SJCRH30 (cell line): ENCODE measurements around the gene PLCD1. TPM values are rescaled to one million over a fixed set of nuclear protein-coding genes. Genes with fewer than 3 reads are reported as not detected.

ENCODE experiments used
- DNase-seq, 2 experiments: peaks; one replicate each; pipeline ENCODE4 v3.0.0-alpha.2; 2015 to 2020
- H3K27ac ChIP-seq: fragments of 250-450 bp; sonication (Bioruptor Pico); 2 replicates; pipeline ENCODE4 v1.5.1; 2020; ENCODE audit warnings: mild to moderate bottlenecking, moderate library complexity
- H3K27me3 ChIP-seq: fragments of 250-450 bp; sonication (Bioruptor Pico); 2 replicates; pipeline ENCODE4 v1.5.1; 2020; ENCODE audit warnings: mild to moderate bottlenecking, moderate library complexity
- H3K36me3 ChIP-seq: fragments of 250-450 bp; sonication (Bioruptor Pico); 2 replicates; pipeline ENCODE4 v1.5.1; 2020; ENCODE audit warnings: mild to moderate bottlenecking, moderate library complexity
- H3K4me1 ChIP-seq: fragments of 250-450 bp; sonication (Bioruptor Pico); 2 replicates; pipeline ENCODE4 v1.5.1; 2020; ENCODE audit warnings: mild to moderate bottlenecking, moderate library complexity
- H3K4me3 ChIP-seq: fragments of 250-450 bp; sonication (Bioruptor Pico); 2 replicates; pipeline ENCODE4 v1.5.1; 2020; ENCODE audit warnings: mild to moderate bottlenecking, moderate library complexity
- H3K9me3 ChIP-seq: fragments of 250-450 bp; sonication (Bioruptor Pico); replicated peaks from 2 replicates; pipeline ENCODE4 v1.5.1; 2020; ENCODE audit warnings: mild to moderate bottlenecking, moderate library complexity
- total RNA-seq: library from RNA; depleted of rRNA; stranded (reverse); fragments of >200 nt; shearing (Covaris generic); gene quantifications from 2 replicates; pipeline ENCODE4 v1.2.3, GENCODE V29; 2014; rRNA removed

The PLCD1 gene
- total RNA-seq, 1 experiment from 2014 or later: 1.3 TPM

DNA sequence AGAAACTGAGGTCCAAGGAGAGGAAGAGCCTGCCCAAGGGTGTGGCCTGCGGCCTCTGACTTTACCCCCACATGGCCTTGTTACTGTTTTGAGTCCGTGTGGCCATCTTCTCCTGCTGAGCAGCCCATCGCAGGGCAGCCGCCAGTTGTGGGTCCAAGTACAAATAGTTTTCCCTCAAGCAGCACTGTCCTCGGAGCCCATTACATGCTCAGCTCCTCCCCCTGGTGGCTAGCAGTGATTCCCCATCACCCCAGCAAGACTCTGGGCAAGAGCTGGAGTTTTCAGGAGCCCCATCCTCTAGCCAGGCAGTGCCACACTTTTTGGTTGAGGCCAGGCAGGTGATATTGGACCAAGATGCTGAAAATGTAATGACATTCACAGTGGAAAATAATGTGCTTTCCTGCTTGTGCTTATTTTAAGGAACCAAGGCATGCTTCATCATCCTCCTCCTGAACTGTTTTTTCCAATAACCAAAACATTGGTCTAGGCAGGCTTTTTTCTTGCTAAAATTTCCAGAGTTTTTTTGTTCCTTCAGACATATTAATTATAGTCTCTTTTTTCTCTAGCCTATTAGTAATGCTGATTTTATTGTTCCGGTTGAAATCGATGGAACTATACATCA lies 62.1 kb downstream of the PLCD1 start:
- Histone ChIP-seq H3K9me3 (no peaks in the 10 kb centered on the region), H3K4me1 (peaks cover 28% of the 10 kb centered on the region), H3K27ac (no peak overlapping the region), H3K36me3 (no peaks in the 10 kb centered on the region), H3K27me3 (no peaks in the 10 kb centered on the region), H3K4me3 (no peak overlapping the region)
- DNase-seq: peak; percentile 42 to 65

- DNase-seq: no peak
- no peaks in the 10 kb centered on the region for H3K27me3 ChIP-seq
- H3K36me3 ChIP-seq: no peaks in the 10 kb centered on the region
- no peak overlapping the region for H3K4me3 ChIP-seq
- peaks cover 31% of the 10 kb centered on the region for H3K4me1 ChIP-seq
- H3K27ac ChIP-seq: no peak overlapping the region
- no peaks in the 10 kb centered on the region for H3K9me3 ChIP-seq
These were observed 64.7 kb downstream of the PLCD1 start for GRCh38 chr3:37964716-37965115.

- Histone ChIP-seq H3K4me1 (peaks cover 25% of the 10 kb centered on the region), H3K9me3 (no peaks in the 10 kb centered on the region), H3K27ac (no peak overlapping the region), H3K27me3 (no peaks in the 10 kb centered on the region), H3K36me3 (no peaks in the 10 kb centered on the region), H3K4me3 (no peak overlapping the region)
- DNase-seq: no peak
These were observed 65.3 kb downstream of the PLCD1 start for GRCh38 chr3:37964146-37964545.

DNA sequence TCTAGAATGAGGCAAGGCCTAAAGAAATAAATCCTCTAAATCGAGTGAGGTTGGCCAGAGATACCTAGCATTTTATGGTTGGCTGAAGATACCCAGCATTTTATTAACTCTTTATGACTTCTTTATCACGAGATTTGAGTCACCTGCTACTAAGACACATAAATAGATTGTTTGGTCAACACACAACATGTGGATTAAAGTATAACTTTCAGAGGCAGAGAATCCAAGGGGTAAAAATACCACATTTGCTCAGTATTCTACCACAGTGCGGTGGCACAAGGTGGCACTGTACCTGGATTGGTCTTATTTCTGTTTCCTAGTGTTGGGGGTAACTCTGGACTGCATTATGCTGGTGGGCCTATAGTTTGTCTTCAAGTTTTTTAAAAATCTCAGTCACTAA lies 65.8 kb downstream of the PLCD1 start:
- no peak overlapping the region; the same call in 1 of the 2 replicates for H3K27ac ChIP-seq
- no peak for DNase-seq

DNA sequence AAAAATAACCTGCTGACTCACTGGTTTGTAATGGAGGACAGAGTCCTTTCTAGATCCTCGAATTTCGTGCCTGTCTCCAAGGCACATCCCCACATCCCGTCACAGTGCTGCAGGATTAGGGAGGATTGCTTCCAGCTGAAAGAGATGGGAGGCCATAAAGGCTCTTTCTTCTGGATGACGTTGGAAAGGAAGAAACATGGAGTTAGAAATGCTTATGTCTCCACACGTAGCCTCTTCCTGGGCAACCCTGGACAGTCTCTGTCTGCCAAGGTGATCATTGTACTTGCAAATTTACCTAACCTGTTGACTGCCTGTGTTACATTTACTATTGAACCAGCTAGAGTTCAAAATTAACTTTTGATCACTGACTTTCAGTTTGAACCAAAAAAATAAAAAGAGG lies 66.4 kb downstream of the PLCD1 start:
- peaks cover 19% of the 10 kb centered on the region for H3K4me1 ChIP-seq
- H3K36me3 ChIP-seq: no peaks in the 10 kb centered on the region
- H3K4me3 ChIP-seq: no peak overlapping the region
- H3K27me3 ChIP-seq: no peaks in the 10 kb centered on the region
- peak in 1 of 2 experiments; percentile 25 for DNase-seq
- H3K27ac ChIP-seq: peak overlapping the region; percentile 36
- H3K9me3 ChIP-seq: no peaks in the 10 kb centered on the region

More for the DNA sequence above, 65.8 kb downstream of the PLCD1 start:
- H3K36me3 ChIP-seq: no peaks in the 10 kb centered on the region
- no peaks in the 10 kb centered on the region for H3K9me3 ChIP-seq
- no peak overlapping the region for H3K4me3 ChIP-seq
- no peaks in the 10 kb centered on the region for H3K27me3 ChIP-seq
- H3K4me1 ChIP-seq: peaks cover 20% of the 10 kb centered on the region

DNA sequence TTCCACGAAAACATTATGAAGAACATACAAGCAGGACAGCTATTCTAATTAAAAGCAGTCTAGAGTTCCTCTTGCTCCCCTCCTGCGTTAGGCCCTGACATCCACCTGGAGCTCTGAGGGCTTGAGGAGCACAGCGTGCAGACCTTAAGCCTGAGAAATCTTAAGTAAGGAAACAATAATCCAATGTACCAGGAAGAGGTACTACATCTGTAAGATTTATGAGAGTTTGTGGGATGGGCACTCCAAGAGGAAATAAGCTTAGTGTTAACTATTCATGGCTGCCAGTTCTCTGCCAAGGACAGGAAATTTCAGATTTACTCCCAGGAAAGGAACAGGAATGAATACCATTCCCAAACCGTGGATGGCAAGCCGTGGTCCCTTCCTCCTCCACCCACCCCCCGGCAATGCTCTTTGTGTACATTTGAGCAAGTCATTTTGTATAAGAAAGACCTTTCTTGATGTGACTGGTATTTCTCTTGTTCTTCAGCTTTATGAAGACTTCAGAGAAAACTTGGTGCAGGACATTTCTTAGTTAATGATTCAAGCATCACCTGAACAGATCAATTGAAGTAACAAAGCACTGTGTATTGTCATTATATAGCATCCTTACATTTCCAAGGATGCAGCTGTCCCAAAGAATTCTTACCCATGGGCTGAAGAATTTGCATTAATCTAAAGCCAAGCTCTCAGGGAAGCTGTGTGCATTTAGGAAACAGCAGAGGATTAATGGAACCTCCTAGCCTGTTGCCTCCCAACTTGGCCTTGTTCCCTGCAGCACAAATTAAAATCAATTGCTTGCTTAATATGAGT lies 67.6 kb downstream of the PLCD1 start:
- Histone ChIP-seq H3K36me3 (no peaks in the 10 kb centered on the region), H3K27ac (peak overlapping the region; percentile 36), H3K4me1 (peaks cover 19% of the 10 kb centered on the region), H3K9me3 (no peaks in the 10 kb centered on the region), H3K27me3 (no peaks in the 10 kb centered on the region), H3K4me3 (no peak overlapping the region)
- DNase-seq: no peak

DNA sequence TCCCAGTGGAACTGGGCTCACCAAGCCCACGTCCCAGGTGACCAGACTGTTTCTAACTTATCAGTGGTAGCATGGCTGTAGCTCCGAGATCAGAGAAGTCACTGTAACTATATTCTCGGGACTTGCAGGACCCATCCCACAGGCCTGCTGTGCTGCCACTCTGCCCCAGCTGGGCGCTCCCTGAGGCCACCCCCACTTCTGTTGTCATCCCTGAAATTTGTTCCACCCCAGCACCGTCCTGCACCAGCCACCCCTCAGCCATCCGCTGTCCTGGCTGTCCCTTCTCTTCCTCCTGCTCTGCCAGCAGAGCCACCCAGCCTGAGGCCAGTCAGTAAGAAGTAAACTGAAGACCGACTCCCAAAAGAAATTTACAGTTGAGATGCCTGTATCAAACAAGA lies 71.9 kb downstream of the PLCD1 start:
- no peak overlapping the region for H3K4me3 ChIP-seq
- no peaks in the 10 kb centered on the region for H3K36me3 ChIP-seq
- no peaks in the 10 kb centered on the region for H3K27me3 ChIP-seq
- H3K9me3 ChIP-seq: no peaks in the 10 kb centered on the region
- DNase-seq: no peak
- no peak overlapping the region for H3K27ac ChIP-seq
- peaks cover 10% of the 10 kb centered on the region for H3K4me1 ChIP-seq

Other genes with a start within 250 kb of the PLCD1 start
- gene CTDSPL, start 167.8 kb downstream of the PLCD1 start, total RNA-seq: 6.7 and 7.7 TPM in 2 replicates
- 0.06 TPM in 1 of 2 replicates, not detected in the other for gene VILL, start 38.9 kb downstream of the PLCD1 start, total RNA-seq
- not detected in 2 replicates for gene DLEC1, start 9.6 kb upstream of the PLCD1 start, total RNA-seq
- 14.9 and 15.0 TPM in 2 replicates for gene ACAA1, start 107.5 kb upstream of the PLCD1 start, total RNA-seq
- gene MYD88, start 109.0 kb upstream of the PLCD1 start, total RNA-seq: 2.5 and 2.7 TPM in 2 replicates
- gene OXSR1, start 135.9 kb upstream of the PLCD1 start, total RNA-seq: 27.9 and 31.6 TPM in 2 replicates
- gene SLC22A13, start 236.2 kb upstream of the PLCD1 start, total RNA-seq: 0.08 and 0.10 TPM in 2 replicates